HG02571 (cell line): ENCODE data around the gene FGFBP3.

Experiments
- ATAC-seq: cut with Tn5 transposase; IDR thresholded peaks from one replicate; pipeline ENCODE4 v1.9.1; 2021; ENCODE audit warnings: mild to moderate bottlenecking, moderate library complexity; ENCODE audit not compliant: unreplicated experiment

Gene FGFBP3, protein sequence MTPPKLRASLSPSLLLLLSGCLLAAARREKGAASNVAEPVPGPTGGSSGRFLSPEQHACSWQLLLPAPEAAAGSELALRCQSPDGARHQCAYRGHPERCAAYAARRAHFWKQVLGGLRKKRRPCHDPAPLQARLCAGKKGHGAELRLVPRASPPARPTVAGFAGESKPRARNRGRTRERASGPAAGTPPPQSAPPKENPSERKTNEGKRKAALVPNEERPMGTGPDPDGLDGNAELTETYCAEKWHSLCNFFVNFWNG

DNA sequence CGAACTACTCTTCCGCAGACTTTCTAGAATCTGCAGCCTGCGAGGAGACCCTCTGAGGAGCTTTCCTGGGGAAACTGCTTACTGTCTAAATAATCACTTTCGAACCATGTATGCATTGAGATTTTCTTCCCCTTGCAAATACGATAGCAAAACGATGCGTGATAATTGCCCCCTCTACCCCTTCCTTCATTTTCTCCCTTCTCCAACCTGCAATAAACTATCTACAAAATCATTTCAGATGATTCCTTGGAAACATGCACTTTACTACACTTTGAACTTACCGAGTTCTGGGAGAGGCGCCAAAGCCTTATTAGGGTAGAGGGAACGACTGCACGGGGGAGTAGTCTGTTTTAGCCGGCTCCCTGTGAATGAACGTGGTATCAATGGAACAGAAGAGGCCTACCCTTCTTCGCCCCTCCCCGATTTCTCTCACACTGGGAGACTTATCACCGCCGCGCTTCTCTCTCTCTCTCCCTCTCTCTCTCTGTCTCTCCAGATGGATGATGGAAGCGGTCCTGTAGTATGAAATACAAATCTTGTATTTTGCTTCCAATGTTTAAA is at the start of gene FGFBP3:
TSS of gene FGFBP3 (minus strand) at position 370 of the 561 bp plus-strand sequence. CDS start 517 bp downstream, outside the sequence.
- ATAC-seq = no peak

GRCh38 chr10:91957091-91957490 is 47.8 kb upstream of the FGFBP3 start:
- ATAC-seq = no peak

GRCh38 chr10:91955114-91955513 is 45.8 kb upstream of the FGFBP3 start:
- ATAC-seq = no peak

- no peak for ATAC-seq
Observed at GRCh38 chr10:91953600-91954160, 44.4 kb upstream of the FGFBP3 start.

DNA sequence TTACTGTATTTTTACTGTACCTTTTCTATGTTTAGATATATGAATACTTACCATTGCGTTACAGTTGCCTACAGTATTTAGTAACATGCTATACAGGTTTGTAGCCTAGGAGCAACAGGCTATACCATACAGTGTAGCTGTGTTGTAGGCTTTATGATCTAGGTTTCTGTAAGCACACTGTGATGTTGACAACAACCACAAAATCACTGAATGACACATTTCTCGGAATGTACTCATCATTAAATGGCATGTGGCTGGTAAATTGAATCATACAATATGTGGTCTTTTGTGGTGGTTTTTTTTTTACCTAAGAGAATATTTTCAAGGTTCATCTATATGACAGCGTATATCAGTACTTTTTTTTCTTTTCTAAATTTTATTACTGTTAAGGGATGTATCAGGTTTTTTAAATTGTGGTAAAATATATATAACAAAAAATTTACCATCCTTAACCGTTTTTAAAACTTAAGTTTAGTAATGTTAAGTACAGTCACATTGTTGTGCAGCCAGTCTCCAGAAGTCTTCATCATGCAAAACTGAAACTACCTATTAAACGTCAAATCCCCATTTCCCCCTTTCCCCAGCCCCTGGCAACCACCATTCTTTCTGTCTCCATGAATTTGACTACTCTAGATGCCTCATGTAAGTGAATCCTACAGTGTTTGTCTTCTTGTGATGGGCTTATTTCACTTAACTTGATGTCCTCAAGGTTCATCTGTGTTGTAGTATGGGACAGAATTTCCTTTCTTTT is 35.8 kb upstream of the FGFBP3 start:
- no peak for ATAC-seq

DNA sequence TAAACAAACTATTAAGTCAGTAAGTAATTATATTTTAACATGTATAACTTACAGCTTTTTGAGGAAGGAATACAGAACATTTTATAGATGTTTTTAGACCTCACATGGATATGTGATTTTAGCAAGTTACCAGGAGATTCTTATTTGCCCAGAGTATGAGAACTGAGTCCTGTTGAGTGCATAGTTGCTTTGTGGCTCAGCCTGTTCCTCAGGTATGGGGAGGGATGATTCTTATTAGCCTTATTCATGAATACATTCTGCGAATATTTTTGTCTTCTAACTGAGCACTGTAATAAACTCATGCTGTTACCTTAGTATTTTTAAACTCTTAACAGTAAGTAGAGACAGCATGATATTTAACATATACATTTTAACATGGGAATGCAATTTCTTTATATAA is 32.1 kb upstream of the FGFBP3 start:
- ATAC-seq = no peak

DNA sequence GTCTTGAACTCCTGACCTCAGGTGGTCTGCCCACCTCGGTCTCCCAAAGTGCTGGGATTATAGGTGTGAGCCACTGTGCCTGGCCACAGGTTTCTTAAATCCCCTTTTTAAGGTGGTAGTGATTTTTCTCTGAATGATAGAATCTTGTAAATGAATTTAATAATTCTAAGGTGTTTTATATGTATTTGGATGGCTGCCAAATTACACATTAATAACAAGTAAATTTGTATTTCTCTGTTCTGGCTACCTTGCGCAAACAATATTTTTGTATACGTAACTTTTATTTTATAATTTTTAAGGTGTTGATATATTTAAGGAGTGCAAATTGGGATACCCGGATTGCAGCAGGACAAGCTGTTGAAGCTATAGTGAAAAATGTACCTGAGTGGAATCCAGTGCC is 30.4 kb upstream of the FGFBP3 start:
- no peak for ATAC-seq

DNA sequence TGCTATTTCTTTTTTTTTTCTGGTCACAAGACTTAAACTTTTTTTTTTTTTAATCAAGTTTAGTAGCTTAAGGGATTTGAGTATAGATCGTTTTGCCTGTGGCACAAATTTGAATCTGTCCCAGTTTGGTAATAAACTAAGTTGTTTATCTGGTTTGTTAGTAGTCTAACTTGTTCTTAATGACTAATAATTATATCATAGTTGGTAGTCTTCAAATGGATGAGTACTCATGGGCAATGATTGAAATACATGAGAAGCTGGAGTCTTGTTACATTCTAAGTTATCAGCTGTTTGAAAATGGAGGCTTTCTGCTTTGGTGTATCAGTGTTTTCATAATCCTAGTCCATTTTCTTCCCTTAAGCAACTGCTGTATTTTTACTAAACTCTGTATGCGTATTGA is 26.6 kb upstream of the FGFBP3 start:
- ATAC-seq = no peak

GRCh38 chr10:91932737-91933136 is 23.5 kb upstream of the FGFBP3 start:
- no peak for ATAC-seq

DNA sequence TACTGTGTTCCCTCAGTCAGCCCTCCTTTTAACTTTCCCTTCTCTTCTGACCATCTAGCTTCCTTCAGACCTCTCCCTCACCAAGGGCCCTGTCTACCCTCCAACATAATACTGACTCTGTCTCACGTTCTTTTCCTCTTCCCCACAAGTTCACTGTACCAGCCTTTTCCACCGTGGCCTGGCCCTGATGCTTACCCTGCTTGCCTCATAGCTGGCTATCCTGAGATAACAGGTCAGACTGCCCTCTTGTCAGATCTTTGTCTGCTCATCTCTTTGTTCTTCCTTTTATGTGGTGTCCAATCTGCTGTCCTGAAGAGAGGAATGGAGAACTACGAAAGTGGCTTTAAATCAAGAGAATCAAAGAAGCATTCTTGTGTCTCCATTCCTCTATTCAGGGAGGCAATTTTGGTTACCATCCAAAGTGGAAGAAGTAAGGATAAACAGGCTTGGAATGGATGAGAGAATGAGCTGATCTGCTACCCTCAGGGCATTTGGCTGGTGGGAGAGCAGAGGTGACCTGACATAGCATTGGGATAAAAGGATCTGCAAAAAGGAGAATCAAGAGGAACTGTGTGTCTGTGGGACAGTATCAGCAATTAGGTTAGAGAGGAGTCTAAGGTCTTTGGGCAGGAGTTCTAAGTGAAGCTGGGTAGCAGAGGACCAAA is 22.4 kb upstream of the FGFBP3 start:
- no peak for ATAC-seq

- ATAC-seq = no peak
Observed at GRCh38 chr10:91930939-91931338, 21.7 kb upstream of the FGFBP3 start.

DNA sequence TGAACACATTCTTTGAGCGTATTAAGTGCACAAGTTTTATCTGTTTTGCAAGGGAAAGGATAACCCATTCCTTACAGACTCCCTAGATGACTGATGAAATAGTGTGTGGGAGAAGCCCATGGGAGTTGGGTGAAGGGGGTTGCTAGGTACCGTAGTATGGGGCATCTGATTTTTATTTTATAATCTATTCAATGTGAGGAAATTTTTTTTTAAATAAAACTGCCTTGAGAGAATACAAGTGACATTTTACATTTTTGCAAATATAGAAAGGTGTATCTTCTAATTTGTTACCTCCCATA is 15.7 kb upstream of the FGFBP3 start:
- no peak for ATAC-seq

GRCh38 chr10:91924212-91925021 is 15.1 kb upstream of the FGFBP3 start:
- ATAC-seq = peak; percentile 21

DNA sequence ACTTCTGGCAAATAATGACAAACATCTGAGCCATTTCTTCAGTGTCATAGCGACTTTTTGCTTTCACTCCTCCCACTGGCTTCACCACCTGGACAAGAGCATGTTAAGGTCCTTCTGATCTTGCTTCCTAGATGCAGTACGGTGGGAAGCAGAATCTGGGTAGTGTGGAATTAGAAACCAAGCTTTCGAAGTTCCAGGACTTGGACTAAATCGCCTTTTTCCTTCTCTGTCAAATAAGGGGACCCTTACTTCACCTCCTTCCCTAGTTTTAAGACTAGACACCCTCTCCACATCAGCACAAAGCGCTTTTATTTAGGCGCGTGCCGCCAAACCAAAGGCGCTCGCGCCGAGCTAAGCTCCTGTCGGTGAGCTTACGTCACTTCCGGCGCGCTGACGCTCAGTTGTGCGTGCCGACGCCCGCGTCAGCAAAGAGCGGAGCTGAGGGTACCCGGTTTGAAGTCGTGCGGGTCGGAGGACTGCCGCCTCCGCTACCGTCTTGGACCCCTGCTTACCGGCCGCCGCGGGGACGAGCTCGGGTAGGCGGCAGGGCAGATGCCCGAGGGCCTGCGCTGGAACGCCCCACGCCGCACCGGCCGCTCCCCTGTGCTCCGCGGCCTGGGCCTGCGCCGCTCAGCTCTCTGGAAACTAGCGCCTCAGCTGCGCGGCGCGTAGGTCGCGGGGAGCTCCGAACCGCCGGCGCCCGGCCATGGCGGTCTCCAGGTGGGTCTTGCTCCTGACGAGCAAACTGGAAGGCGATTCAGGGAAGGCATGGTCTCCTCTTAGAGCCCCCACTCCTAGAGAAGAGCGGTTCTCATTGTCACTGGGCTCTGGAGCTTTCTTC is 14.3 kb upstream of the FGFBP3 start, which contains the start of gene BTAF1:
TSS of gene BTAF1 (plus strand) at position 400 of the 841 bp plus-strand sequence. CDS start at position 707, 307 bp downstream.
- ATAC-seq = peak; percentile 97

- no peak for ATAC-seq
Observed at GRCh38 chr10:91919651-91920050, 10.4 kb upstream of the FGFBP3 start.

DNA sequence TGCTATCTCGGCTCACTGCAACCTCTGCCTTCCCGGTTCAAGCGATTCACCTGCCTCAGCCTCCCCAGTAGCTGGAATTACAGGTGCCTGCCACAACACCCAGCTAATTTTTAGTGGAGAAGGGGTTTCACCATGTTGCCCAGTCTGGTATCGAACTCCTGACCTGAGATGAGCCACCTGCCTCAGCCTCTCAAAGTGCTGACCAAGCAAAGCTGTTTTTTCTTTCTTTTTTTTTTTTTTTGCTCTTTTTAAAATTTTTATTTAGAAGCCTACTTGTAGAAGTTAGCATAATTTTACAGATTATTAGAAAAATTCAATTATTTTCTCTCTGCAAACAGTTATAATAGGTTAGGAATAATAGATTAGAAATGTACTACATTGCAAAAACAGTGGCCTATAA is 1.2 kb upstream of the FGFBP3 start:
- ATAC-seq = no peak

- ATAC-seq = peak; percentile 85
Observed at GRCh38 chr10:91908337-91909116, 759 bp downstream of the FGFBP3 start.

GRCh38 chr10:91907914-91908336 is 1.4 kb downstream of the FGFBP3 start:
- no peak for ATAC-seq
